ENCODE results near the gene NOL12.

Gene NOL12

GRCh38 chr22:37681001-37681424, 5.1 kb upstream of the NOL12 start:
- H3K4me2 ChIP-seq (ENCODE audit: low read depth, low read length) = no peak overlapping the region
- H3K4me3 ChIP-seq (ENCODE audit: low read length) = no peak overlapping the region
- peaks cover 23% of the 10 kb centered on the region for H3K4me1 ChIP-seq (ENCODE audit: low read length)
- H3K9ac ChIP-seq (ENCODE audit: low read length) = no peak overlapping the region
- H3K27ac ChIP-seq (ENCODE audit: low read length) = no peak overlapping the region
- H4K20me1 ChIP-seq (ENCODE audit: insufficient read depth, low read length) = no peaks in the 10 kb centered on the region
- H3F3A ChIP-seq (ENCODE audit: insufficient read depth, low read length) = peaks cover 32% of the 10 kb centered on the region
- no peak for DNase-seq
- H3K27me3 ChIP-seq (replicated peaks; ENCODE audit: insufficient read depth, low read length) = no peaks in the 10 kb centered on the region
- no peaks in the 10 kb centered on the region for H3K9me3 ChIP-seq (replicated peaks; ENCODE audit: insufficient read depth, low read length)
- no peaks in the 10 kb centered on the region for H3K9me2 ChIP-seq (replicated peaks; ENCODE audit: insufficient read depth, low read length)
- no peaks in the 10 kb centered on the region for H3K36me3 ChIP-seq (replicated peaks; ENCODE audit: insufficient read depth, low read length)
- peak overlapping the region; percentile 24; the same call in 1 of the 2 replicates for H2AFZ ChIP-seq (ENCODE audit: low read length)
- peaks cover 14% of the 10 kb centered on the region for H3K79me2 ChIP-seq (ENCODE audit: low read length)
- TF ChIP-seq EZH2 (optimal IDR thresholded peaks at IDR 0.05; ENCODE audit: low read depth, low read length) (no peak), EZH2phosphoT487 (IDR thresholded peaks at IDR 0.05; ENCODE audit: low read length) (no peak), CTCF (IDR thresholded peaks at IDR 0.05; ENCODE audit: low read length) (no peak)

GRCh38 chr22:37681556-37682049, 4.5 kb upstream of the NOL12 start:
- Histone ChIP-seq H3K9ac (ENCODE audit: low read length) (no peak overlapping the region), H2AFZ (ENCODE audit: low read length) (peak overlapping the region; percentile 24), H3F3A (ENCODE audit: insufficient read depth, low read length) (peaks cover 27% of the 10 kb centered on the region), H3K36me3 (replicated peaks; ENCODE audit: insufficient read depth, low read length) (no peaks in the 10 kb centered on the region), H3K9me2 (replicated peaks; ENCODE audit: insufficient read depth, low read length) (no peaks in the 10 kb centered on the region), H3K4me3 (ENCODE audit: low read length) (no peak overlapping the region), H3K27ac (ENCODE audit: low read length) (no peak overlapping the region), H3K4me2 (ENCODE audit: low read depth, low read length) (no peak overlapping the region), H3K27me3 (replicated peaks; ENCODE audit: insufficient read depth, low read length) (no peaks in the 10 kb centered on the region), H3K9me3 (replicated peaks; ENCODE audit: insufficient read depth, low read length) (no peaks in the 10 kb centered on the region), H3K4me1 (ENCODE audit: low read length) (peaks cover 23% of the 10 kb centered on the region), H3K79me2 (ENCODE audit: low read length) (peaks cover 12% of the 10 kb centered on the region), H4K20me1 (ENCODE audit: insufficient read depth, low read length) (no peaks in the 10 kb centered on the region)
- peak; percentile 82 for DNase-seq
- TF ChIP-seq CTCF (IDR thresholded peaks at IDR 0.05; ENCODE audit: low read length) = peak; percentile 96
- TF ChIP-seq EZH2 (optimal IDR thresholded peaks at IDR 0.05; ENCODE audit: low read depth, low read length) = no peak

GRCh38 chr22:37684803-37685615, 1.1 kb upstream of the NOL12 start:
- Histone ChIP-seq H3K4me3 (ENCODE audit: low read length) (peak overlapping the region; percentile 8; the same call in 1 of the 2 replicates), H4K20me1 (ENCODE audit: insufficient read depth, low read length) (no peaks in the 10 kb centered on the region), H3K9ac (ENCODE audit: low read length) (peak overlapping the region; percentile 14; the same call in 1 of the 2 replicates), H3K9me2 (replicated peaks; ENCODE audit: insufficient read depth, low read length) (no peaks in the 10 kb centered on the region), H3F3A (ENCODE audit: insufficient read depth, low read length) (peaks cover 21% of the 10 kb centered on the region), H3K4me1 (ENCODE audit: low read length) (peaks cover 20% of the 10 kb centered on the region), H3K27ac (ENCODE audit: low read length) (peak overlapping the region; percentile 54; the same call in 1 of the 2 replicates), H2AFZ (ENCODE audit: low read length) (peak overlapping the region; percentile 86), H3K4me2 (ENCODE audit: low read depth, low read length) (peak overlapping the region; percentile 82), H3K27me3 (replicated peaks; ENCODE audit: insufficient read depth, low read length) (no peaks in the 10 kb centered on the region), H3K9me3 (replicated peaks; ENCODE audit: insufficient read depth, low read length) (no peaks in the 10 kb centered on the region), H3K36me3 (replicated peaks; ENCODE audit: insufficient read depth, low read length) (no peaks in the 10 kb centered on the region), H3K79me2 (ENCODE audit: low read length) (peaks cover 26% of the 10 kb centered on the region)
- no peak for TF ChIP-seq EZH2phosphoT487 (IDR thresholded peaks at IDR 0.05; ENCODE audit: low read length)
- TF ChIP-seq CTCF (IDR thresholded peaks at IDR 0.05; ENCODE audit: low read length) = no peak
- TF ChIP-seq EZH2 (optimal IDR thresholded peaks at IDR 0.05; ENCODE audit: low read depth, low read length) = no peak
- DNase-seq = peak; percentile 40

All from MM.1S (cell line).